NCI-H1436 (cell line): ENCODE data around the gene TRIM17.

ENCODE experiments used
- DNase-seq: peaks from one replicate; lab custom pipeline; 2025; lab: John Stamatoyannopoulos, UW

TRIM17 gene

GRCh38 chr1:228366866-228367741 lies 49.6 kb downstream of the TRIM17 start:
- no peak for DNase-seq

GRCh38 chr1:228366062-228366865 lies 50.4 kb downstream of the TRIM17 start:
- DNase-seq = no peak

- DNase-seq = no peak
Observed at GRCh38 chr1:228365271-228366061, 51.2 kb downstream of the TRIM17 start.

DNA sequence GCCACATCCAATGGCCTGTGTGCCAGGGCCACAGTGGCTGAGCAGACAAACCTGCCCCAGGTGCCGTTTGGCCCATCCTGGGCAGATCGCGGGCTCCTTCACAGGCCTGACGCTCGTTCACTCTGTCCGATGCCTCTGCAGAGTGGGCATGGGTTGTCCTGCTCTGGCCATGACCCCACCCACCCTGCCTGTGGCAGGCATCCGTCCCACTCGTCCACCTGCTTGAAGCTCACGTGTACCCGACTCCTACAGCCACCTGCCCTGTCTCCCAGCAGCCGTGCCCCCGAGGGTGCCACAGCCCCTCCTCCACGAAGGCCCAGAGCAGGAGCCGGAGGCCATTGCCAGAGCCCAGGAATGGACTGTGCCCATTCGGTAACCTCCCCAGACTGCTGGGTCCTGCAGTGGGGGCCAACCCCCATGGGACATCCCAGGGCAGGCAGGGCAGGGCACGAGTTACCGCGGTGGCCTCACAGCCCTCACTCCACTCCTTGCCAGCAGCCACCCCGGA lies 51.9 kb downstream of the TRIM17 start:
- DNase-seq = no peak

GRCh38 chr1:228364068-228364705 lies 52.5 kb downstream of the TRIM17 start:
- DNase-seq = no peak

GRCh38 chr1:228363686-228364067 lies 53.0 kb downstream of the TRIM17 start:
- no peak for DNase-seq

GRCh38 chr1:228362884-228363450 lies 53.7 kb downstream of the TRIM17 start:
- DNase-seq = no peak

- DNase-seq = no peak
Observed at GRCh38 chr1:228362141-228362883, 54.3 kb downstream of the TRIM17 start.

GRCh38 chr1:228361314-228362140 lies 55.1 kb downstream of the TRIM17 start:
- DNase-seq = no peak

GRCh38 chr1:228360533-228361313 lies 55.9 kb downstream of the TRIM17 start:
- no peak for DNase-seq

DNA sequence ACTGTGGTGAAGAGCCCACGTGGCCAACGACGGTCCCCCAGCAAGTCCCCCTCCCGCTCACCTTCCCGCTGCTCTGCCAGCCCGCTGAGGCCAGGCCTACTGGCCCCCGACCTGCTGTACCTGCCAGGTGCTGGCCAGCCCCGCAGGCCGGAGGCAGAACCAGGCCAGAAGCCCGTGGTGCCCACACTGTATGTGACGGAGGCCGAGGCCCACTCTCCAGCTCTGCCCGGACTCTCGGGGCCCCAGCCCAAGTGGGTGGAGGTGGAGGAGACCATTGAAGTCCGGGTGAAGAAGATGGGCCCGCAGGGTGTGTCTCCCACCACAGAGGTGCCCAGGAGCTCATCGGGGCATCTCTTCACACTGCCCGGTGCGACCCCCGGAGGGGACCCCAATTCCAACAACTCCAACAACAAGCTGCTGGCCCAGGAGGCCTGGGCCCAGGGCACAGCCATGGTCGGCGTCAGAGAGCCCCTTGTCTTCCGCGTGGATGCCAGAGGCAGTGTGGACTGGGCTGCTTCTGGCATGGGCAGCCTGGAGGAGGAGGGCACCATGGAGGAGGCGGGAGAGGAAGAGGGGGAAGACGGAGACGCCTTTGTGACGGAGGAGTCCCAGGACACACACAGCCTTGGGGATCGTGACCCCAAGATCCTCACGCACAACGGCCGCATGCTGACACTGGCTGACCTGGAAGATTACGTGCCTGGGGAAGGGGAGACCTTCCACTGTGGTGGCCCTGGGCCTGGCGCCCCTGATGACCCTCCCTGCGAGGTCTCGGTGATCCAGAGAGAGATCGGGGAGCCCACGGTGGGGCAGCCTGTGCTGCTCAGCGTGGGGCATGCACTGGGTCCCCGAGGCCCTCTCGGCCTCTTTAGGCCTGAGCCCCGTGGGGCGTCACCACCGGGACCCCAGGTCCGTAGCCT lies 56.8 kb downstream of the TRIM17 start:
- no peak for DNase-seq

GRCh38 chr1:228358764-228359612 lies 57.7 kb downstream of the TRIM17 start:
- no peak for DNase-seq

- no peak for DNase-seq
Observed at GRCh38 chr1:228358039-228358763, 58.5 kb downstream of the TRIM17 start.
